T47D (cell line): ENCODE data around the gene CELF2.

Experiments
- DNase-seq, 2 experiments: peaks; one replicate each; pipeline versions ENCODE4 v3.0.0 to v3.0.0-alpha.2; 2011 to 2012; ENCODE audit warnings: low read depth in 1 of 2, low spot score in 1 of 2
- JUND ChIP-seq: IDR thresholded peaks from 2 replicates; pipeline ENCODE4 v1.6.1; 2012; ENCODE audit warnings: low read depth
- in situ Hi-C: cut with HindIII; loops from 2 replicates; pipeline ENCODE4 v1.10.0; 2016; ENCODE audit warnings: low sequenced_read_pairs, low pct_unique_long_range_greater_than_20kb

The CELF2 gene

GRCh38 chr10:11017570-11018431 is at the start of gene CELF2:
Gene CELF2 (plus strand): TSS chr10:11017872. CDS start chr10:11018090, 218 bp downstream.
- DNase-seq, result no peak
- in situ Hi-C loops, result no loop called here
- TF ChIP-seq JUND, result no peak

DNA sequence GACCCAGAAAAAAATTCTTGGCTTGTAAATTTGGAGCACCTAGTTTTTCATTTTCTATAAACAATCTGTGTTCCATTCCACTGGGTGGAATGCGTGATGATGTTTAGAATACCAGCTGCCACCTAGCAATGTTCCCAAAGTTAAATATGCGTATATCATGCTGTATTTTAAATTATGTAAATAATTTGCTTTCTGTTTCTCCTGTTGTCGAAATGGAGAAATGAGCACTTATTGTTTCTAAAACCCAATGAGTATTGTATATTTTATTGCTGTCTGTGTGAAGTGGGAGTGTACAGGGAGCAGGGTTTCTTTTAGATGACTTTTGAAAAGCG is 49.4 kb upstream of the CELF2 start:
- DNase-seq, result no peak
- TF ChIP-seq JUND, result no peak
- in situ Hi-C loops, result no loop called here

DNA sequence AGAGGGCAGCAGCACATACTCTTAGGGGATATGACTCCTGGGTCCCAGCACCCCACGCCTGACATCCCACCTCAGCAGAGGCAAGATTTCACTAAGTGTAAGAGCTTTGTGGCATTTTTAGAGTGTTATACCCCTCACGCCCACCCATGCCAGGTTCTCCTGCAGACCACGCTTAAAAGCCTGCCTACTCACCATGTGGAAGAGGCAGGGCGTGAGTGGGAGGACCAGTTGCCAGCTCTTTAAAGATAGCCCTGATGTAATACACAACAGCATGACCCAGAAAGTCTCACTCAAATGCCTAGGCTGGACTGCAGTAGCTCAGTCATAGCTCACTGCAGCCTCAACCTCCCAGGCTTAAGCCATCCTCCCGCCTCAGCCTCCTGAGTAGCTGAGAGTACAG is 44.4 kb upstream of the CELF2 start:
- TF ChIP-seq JUND, result no peak
- no peak for DNase-seq
- in situ Hi-C loops, result no loop called here

DNA sequence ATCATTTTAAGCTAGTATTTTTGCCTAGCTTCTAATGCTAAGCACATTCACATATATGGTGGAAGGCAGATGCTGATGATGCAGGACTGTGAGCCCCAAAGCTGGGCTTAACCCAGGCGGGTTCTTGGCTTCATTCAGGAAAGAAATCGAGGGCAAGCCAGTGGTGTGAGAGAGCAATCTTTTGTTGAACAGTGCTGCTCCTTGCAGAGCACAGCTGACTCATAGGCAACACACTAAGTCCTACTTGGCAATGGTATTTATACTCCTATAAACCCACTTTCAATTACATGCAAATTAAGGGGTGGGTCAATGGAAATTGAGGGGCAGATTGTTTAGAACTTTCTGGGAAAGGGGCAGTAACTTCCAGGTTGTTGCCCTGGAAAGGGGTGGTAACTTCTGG is 42.0 kb upstream of the CELF2 start:
- TF ChIP-seq JUND, result no peak
- DNase-seq, result no peak
- in situ Hi-C loops, result no loop called here

DNA sequence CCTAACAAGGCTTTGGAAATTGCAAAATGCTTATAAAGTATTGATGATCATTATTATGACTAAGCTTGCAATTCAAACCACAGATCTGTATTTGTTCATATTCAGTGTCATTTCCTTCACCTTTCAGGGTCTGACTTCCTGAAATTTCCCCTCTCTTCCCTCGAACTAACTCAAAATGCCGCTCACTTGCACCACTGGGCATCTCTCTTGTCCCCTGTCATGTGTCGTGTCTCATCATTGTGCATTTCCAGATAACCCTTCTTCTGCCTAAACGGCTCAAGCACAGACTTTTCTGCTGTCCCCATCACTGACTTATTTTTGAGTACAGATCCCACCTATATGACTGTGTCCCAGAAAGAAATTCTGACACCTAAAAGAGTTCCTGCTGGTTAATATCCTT is 41.0 kb upstream of the CELF2 start:
- TF ChIP-seq JUND, result no peak
- in situ Hi-C loops, result no loop called here
- DNase-seq, result no peak

DNA sequence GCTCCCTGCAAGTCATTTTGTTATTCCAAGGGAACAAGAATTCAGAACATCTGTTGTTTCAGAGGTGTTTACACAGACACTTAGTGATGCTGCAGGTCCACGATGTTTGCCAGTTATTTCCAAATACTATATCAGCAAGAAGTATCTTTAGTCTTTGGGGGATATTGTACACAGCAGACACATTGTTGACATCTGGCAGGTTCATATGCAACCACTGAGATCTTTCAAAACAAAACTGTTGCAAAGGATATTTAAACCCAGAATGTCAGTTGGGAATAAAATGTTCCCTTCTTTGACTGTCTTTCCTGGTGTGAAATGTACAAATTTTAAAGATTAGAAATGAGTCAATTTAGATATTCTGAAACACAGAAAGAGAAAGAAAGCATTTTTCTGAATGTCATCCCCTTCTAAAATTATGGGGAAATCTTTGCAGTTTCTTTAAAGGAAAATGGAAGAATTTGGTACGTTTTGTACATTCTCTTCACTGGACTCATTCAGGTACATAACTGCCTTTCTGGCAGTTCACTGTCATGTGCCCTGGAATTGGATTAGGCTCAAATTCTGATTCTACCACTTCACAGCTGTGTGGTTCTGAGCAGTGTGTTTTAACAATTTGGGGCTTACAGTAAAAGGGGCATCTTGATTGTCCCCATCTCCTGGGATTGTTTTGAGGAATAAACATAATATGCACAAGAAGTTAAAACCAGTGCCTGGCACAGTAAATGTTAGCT is 40.3 kb upstream of the CELF2 start:
- in situ Hi-C loops, result no loop called here
- no peak for TF ChIP-seq JUND
- no peak for DNase-seq

- TF ChIP-seq JUND, result no peak
- no peak for DNase-seq
- in situ Hi-C loops, result no loop called here
Observed at GRCh38 chr10:10977978-10978377, 39.7 kb upstream of the CELF2 start.

- no peak for TF ChIP-seq JUND
- in situ Hi-C loops, result no loop called here
- no peak for DNase-seq
Observed at GRCh38 chr10:10985361-10985760, 32.3 kb upstream of the CELF2 start.

DNA sequence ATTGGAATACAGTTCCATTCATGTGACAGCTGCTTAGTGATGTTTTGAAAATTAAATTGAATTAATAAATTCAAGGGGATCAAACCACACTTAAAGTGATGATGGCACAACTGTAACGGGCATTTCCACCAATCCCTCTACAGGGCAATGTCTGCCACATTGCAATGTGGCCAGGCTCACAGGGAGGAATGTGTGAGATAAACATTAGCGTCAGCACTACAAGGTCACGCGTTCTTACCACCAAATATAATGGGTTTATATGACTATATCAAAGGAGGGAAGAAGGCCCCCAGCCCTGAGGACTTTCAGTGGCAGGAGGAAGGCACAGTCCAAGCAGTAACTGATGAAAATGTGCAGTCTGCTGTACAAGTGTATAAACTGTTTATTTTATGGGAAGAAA is 31.1 kb upstream of the CELF2 start:
- no peak for TF ChIP-seq JUND
- no peak for DNase-seq
- in situ Hi-C loops, result no loop called here

GRCh38 chr10:10987111-10987510 is 30.6 kb upstream of the CELF2 start:
- no peak for DNase-seq
- no peak for TF ChIP-seq JUND
- in situ Hi-C loops, result no loop called here

DNA sequence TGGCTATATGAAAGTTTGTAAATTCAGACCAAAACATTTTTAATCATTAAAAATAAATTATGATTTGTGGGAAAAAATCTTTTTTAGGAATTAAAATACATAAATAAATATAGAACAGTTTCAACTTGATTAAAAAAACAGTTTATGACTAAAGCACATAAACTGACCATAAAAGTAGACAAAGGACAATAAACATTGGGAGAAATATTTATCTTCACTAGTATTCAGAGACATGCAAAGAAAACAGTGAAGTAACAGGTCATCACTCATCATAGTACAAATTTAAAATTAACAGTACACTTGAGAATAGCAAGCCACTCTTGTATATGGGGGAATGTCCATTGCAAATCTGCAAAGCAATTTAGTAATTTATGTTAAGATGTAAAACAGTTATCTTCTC is 28.0 kb upstream of the CELF2 start:
- no peak for DNase-seq
- TF ChIP-seq JUND, result no peak
- in situ Hi-C loops, result no loop called here

DNA sequence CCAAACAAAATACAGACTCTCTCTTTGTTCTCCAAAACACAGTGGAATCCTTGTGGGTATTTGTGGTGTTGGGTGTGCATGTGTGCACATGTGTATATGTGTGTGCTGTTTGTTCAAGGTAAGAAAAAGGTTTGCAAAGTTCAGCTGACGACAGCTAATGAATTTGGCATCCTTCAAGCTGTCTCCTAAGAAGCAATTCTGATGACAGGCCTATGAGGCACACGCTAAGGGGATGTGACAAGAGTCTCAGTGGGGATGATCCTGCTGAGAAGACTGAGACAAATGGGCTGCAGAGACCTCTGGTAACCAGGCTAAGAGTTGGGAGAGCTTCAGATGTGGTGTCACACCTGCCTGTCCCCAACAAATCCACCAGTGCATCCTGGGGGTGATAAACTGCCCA is 26.5 kb upstream of the CELF2 start:
- in situ Hi-C loops, result no loop called here
- no peak for DNase-seq
- TF ChIP-seq JUND, result no peak

DNA sequence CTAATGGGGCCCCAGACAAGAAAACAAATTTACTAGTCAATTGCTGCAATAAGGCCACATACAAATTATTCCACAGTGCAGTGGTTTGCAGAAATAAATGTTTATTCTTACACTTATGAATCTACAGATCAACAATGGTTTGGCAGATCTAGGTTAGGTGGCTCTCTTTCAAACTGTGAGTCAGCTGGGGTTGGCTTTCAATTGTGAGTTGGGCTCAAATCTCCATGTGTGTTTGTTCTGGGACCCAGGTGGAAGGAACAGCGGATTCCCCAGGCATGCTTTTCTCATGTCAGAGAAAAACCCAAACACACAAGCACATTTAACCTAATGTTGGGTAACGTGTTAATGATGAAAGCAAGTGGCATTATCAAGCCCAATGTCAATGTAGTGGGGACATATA is 25.6 kb upstream of the CELF2 start:
- in situ Hi-C loops, result no loop called here
- no peak for TF ChIP-seq JUND

More for the DNA sequence above, 25.6 kb upstream of the CELF2 start:
- DNase-seq, result no peak
